Testis (tissue), 2 donors: ENCODE results near the gene ENTR1.

Experiments used
- POLR2A ChIP-seq: fragments of 450-650 bp; IDR thresholded peaks from one replicate; pipeline ENCODE4 v1.6.1; 2017; ENCODE audit warnings: antibody characterized with exemption, mild to moderate bottlenecking, moderate library complexity
- TF ChIP-seq, protein P1 (sequence below), 3 experiments: fragments of 450-650 bp in 2 of 3; fragments of 200-600 bp in 1 of 3; sonication (generic) in 1 of 3; IDR thresholded peaks; one replicate each; pipeline ENCODE4 v1.5.1; 2016 to 2019; ENCODE audit warnings: antibody characterized with exemption in 3 of 3, mild to moderate bottlenecking in 2 of 3, moderate library complexity in 1 of 3

DNA sequence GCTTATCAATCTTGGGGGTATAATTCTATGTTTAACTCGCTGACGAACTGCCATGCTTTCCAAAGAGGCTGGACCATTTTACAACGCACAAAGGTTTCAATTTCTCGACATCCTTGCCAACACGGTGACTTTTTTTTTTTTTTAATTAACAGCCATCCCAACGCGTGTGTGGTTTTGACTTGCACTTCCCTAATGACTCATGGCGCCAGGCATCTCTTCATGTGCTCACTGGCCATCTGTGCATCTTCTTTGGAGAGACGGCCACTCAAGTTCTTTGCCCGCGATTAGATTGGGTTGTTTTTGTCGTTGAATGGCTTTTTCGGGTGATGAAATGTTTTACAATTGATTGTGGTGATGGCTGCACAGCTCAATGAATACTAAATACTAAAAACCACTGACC, 24.4 kb downstream of the ENTR1 start:
- TF ChIP-seq POLR2A = no peak
- TF ChIP-seq, protein P1, sequence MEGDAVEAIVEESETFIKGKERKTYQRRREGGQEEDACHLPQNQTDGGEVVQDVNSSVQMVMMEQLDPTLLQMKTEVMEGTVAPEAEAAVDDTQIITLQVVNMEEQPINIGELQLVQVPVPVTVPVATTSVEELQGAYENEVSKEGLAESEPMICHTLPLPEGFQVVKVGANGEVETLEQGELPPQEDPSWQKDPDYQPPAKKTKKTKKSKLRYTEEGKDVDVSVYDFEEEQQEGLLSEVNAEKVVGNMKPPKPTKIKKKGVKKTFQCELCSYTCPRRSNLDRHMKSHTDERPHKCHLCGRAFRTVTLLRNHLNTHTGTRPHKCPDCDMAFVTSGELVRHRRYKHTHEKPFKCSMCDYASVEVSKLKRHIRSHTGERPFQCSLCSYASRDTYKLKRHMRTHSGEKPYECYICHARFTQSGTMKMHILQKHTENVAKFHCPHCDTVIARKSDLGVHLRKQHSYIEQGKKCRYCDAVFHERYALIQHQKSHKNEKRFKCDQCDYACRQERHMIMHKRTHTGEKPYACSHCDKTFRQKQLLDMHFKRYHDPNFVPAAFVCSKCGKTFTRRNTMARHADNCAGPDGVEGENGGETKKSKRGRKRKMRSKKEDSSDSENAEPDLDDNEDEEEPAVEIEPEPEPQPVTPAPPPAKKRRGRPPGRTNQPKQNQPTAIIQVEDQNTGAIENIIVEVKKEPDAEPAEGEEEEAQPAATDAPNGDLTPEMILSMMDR (IDR thresholded peaks at IDR 0.05) = no peak
